HG02943 (cell line): ENCODE results near the gene VTN.

Source experiments
- ATAC-seq: cut with Tn5 transposase; IDR thresholded peaks from one replicate; pipeline ENCODE4 v1.9.1; 2021; ENCODE audit warnings: mild to moderate bottlenecking, low read depth, moderate library complexity; ENCODE audit not compliant: unreplicated experiment

VTN gene

GRCh38 chr17:28396635-28397239, 26.6 kb upstream of the VTN start:
- ATAC-seq, result no peak

- no peak for ATAC-seq
Observed at GRCh38 chr17:28395968-28396367, 25.9 kb upstream of the VTN start.

- ATAC-seq, result no peak
Observed at GRCh38 chr17:28395426-28395825, 25.3 kb upstream of the VTN start.

- ATAC-seq, result no peak
Observed at GRCh38 chr17:28394337-28395116, 24.4 kb upstream of the VTN start.

- no peak for ATAC-seq
Observed at GRCh38 chr17:28392491-28392890, 22.4 kb upstream of the VTN start.

- no peak for ATAC-seq
Observed at GRCh38 chr17:28391401-28391800, 21.3 kb upstream of the VTN start.

GRCh38 chr17:28390984-28391383, 20.9 kb upstream of the VTN start:
- no peak for ATAC-seq

- no peak for ATAC-seq
Observed at GRCh38 chr17:28390563-28390962, 20.5 kb upstream of the VTN start.

- ATAC-seq, result no peak
Observed at GRCh38 chr17:28390141-28390540, 20.0 kb upstream of the VTN start.

GRCh38 chr17:28388106-28388505, 18.0 kb upstream of the VTN start:
- no peak for ATAC-seq

- ATAC-seq, result no peak
Observed at GRCh38 chr17:28386391-28386790, 16.3 kb upstream of the VTN start.

GRCh38 chr17:28385406-28385805, 15.3 kb upstream of the VTN start:
- ATAC-seq, result no peak

GRCh38 chr17:28385037-28385400, 14.9 kb upstream of the VTN start:
- ATAC-seq, result no peak

- ATAC-seq, result no peak
Observed at GRCh38 chr17:28384281-28385036, 14.4 kb upstream of the VTN start.

- no peak for ATAC-seq
Observed at GRCh38 chr17:28381141-28381825, 11.2 kb upstream of the VTN start.

- ATAC-seq, result no peak
Observed at GRCh38 chr17:28379814-28380801, 10.0 kb upstream of the VTN start.

- no peak for ATAC-seq
Observed at GRCh38 chr17:28372945-28373274, 2.8 kb upstream of the VTN start.

- no peak for ATAC-seq
Observed at GRCh38 chr17:28372203-28372944, 2.3 kb upstream of the VTN start.
